Esophagus muscularis mucosa (tissue), 4 donors: ENCODE results near the gene A3GALT2. TPM values are rescaled to one million over a fixed set of nuclear protein-coding genes. Genes with fewer than 3 reads are reported as not detected.

Experiments used
- DNase-seq: peaks from one replicate; pipeline ENCODE4 v3.0.0-alpha.2; 2017; ENCODE audit errors: extremely low spot score
- H3K27ac ChIP-seq, 4 donors: fragments of 200-600 bp; sonication (generic); replicated peaks in 1 of 4; 1 replicate in 3 of 4; 2 replicates in 1 of 4; pipeline ENCODE4 v1.5.1; 2016 to 2019; ENCODE audit warnings: mild to moderate bottlenecking in 1 of 4
- H3K27me3 ChIP-seq, 4 donors: fragments of 200-600 bp; sonication (generic); one replicate each; pipeline versions ENCODE4 v1.5.1 to v1.6.0; 2016 to 2019
- H3K36me3 ChIP-seq, 4 donors: fragments of 200-600 bp; sonication (generic); one replicate each; pipeline ENCODE4 v1.5.1; 2016 to 2019
- H3K4me1 ChIP-seq, 4 donors: fragments of 200-600 bp; sonication (generic); one replicate each; pipeline ENCODE4 v1.5.1; 2016 to 2019
- H3K4me3 ChIP-seq, 4 donors: fragments of 200-600 bp; sonication (generic); 1 replicate in 2 of 4; 2 replicates in 2 of 4; pipeline ENCODE4 v1.5.1; 2016 to 2019; ENCODE audit warnings: mild to moderate bottlenecking in 4 of 4, moderate library complexity in 1 of 4
- H3K9me3 ChIP-seq, 4 donors: fragments of 200-600 bp; sonication (generic); 1 replicate in 3 of 4; 2 replicates in 1 of 4; pipeline ENCODE4 v1.5.1; 2016 to 2019
- CTCF ChIP-seq, 3 experiments: fragments of 200-600 bp in 2 of 3; fragments of 450-650 bp in 1 of 3; sonication (generic) in 2 of 3; IDR thresholded peaks; one replicate each; pipeline ENCODE4 v1.5.1; 2017 to 2019; ENCODE audit warnings: antibody characterized with exemption in 3 of 3, mild to moderate bottlenecking in 2 of 3, moderate library complexity in 1 of 3
- EP300 ChIP-seq: sonication (generic); formaldehyde crosslinking; IDR thresholded peaks from one replicate; pipeline ENCODE4 v1.6.1; 2017; ENCODE audit warnings: antibody characterized with exemption
- POLR2A ChIP-seq: fragments of 450-650 bp; IDR thresholded peaks from one replicate; pipeline ENCODE4 v1.6.1; 2017; ENCODE audit warnings: antibody characterized with exemption, moderate library complexity, mild to moderate bottlenecking, low read depth
- POLR2AphosphoS5 ChIP-seq, 2 donors: sonication (generic); formaldehyde crosslinking; IDR thresholded peaks; one replicate each; pipeline ENCODE4 v1.6.1; 2017; ENCODE audit warnings: antibody characterized with exemption in 2 of 2
- WGBS: methylation state at CpG from one replicate; pipeline ENCODE4 v1.1.5; 2018; 5-methylcytosine and 5-hydroxymethylcytosine counted together
- intact Hi-C: fragments of 100-400 bp; cut with DNase I; formaldehyde crosslinking; loops from one replicate; pipeline ENCODE4 v1.15.1; 2023
- total RNA-seq, 4 donors: library from RNA; depleted of rRNA; stranded (reverse); fragments of >200 nt; gene quantifications; one replicate each; pipeline versions ENCODE4 v1.1.0 to v1.2.1, GENCODE V29; 2016

A3GALT2 gene
- total RNA-seq, 4 donors from 2014 or later = not detected

- intact Hi-C loops = no loop called here
- Histone ChIP-seq H3K9me3 (no peaks in the 10 kb centered on the region), H3K27me3 (no peaks in the 10 kb centered on the region), H3K36me3 (peaks cover 0 to 19% (median 3%) of the 10 kb centered on the region in 4 donors), H3K4me1 (peaks cover 58 to 82% (median 79%) of the 10 kb centered on the region in 4 donors), H3K27ac (peak overlapping the region; percentile 99 to 100 (median 100)), H3K4me3 (peak overlapping the region; percentile 95 to 99 (median 97))
- TF ChIP-seq POLR2AphosphoS5 (IDR thresholded peaks at IDR 0.05) = no peak
- TF ChIP-seq EP300 = no peak
- TF ChIP-seq POLR2A = no peak
- no peak for TF ChIP-seq CTCF (IDR thresholded peaks at IDR 0.05)
- 20% methylated on average over 3 of the region's 3 CpGs for WGBS
- no peak for DNase-seq
Observed at GRCh38 chr1:33346533-33346926, 25.6 kb upstream of the A3GALT2 start.

GRCh38 chr1:33344896-33345560, 24.1 kb upstream of the A3GALT2 start:
- peak overlapping the region; percentile 99 to 100 (median 100) for H3K27ac ChIP-seq
- WGBS = 27% methylated on average over 2 of the region's 2 CpGs
- intact Hi-C loops = no loop called here
- peaks cover 73 to 86% (median 85%) of the 10 kb centered on the region in 4 donors for H3K4me1 ChIP-seq
- TF ChIP-seq POLR2AphosphoS5 (IDR thresholded peaks at IDR 0.05) (no peak), POLR2A (no peak), EP300 (no peak), CTCF (IDR thresholded peaks at IDR 0.05) (no peak)
- H3K27me3 ChIP-seq = no peaks in the 10 kb centered on the region
- peaks cover 0 to 26% (median 3%) of the 10 kb centered on the region in 4 donors for H3K36me3 ChIP-seq
- H3K9me3 ChIP-seq = no peaks in the 10 kb centered on the region
- H3K4me3 ChIP-seq = peak overlapping the region in 2 of 4 donors; percentile 95 to 97
- DNase-seq = no peak

GRCh38 chr1:33343539-33343938, 22.6 kb upstream of the A3GALT2 start:
- Histone ChIP-seq H3K27me3 (no peaks in the 10 kb centered on the region), H3K9me3 (no peaks in the 10 kb centered on the region), H3K4me1 (peaks cover 88 to 100% (median 100%) of the 10 kb centered on the region in 4 donors), H3K27ac (peak overlapping the region; percentile 99 to 100 (median 100)), H3K36me3 (peaks cover 0 to 26% (median 3%) of the 10 kb centered on the region in 4 donors), H3K4me3 (peak overlapping the region in 1 of 4 donors; percentile 20)
- no peak for DNase-seq
- intact Hi-C loops = no loop called here
- TF ChIP-seq POLR2A (no peak), POLR2AphosphoS5 (IDR thresholded peaks at IDR 0.05) (peak in 1 of 2 donors; percentile 29)
- 19% methylated on average over 5 of the region's 5 CpGs for WGBS

GRCh38 chr1:33342041-33342723, 21.3 kb upstream of the A3GALT2 start:
- Histone ChIP-seq H3K4me3 (peak overlapping the region; percentile 24 to 47 (median 29)), H3K27me3 (no peaks in the 10 kb centered on the region), H3K36me3 (peaks cover 0 to 26% (median 3%) of the 10 kb centered on the region in 4 donors), H3K4me1 (peaks cover 95 to 100% (median 100%) of the 10 kb centered on the region in 4 donors), H3K9me3 (no peaks in the 10 kb centered on the region), H3K27ac (peak overlapping the region; percentile 99 to 100 (median 100))
- whole genome bisulfite sequencing = 0% methylated on average over 3 of the region's 7 CpGs
- intact Hi-C loops = no loop called here
- DNase-seq = peak; percentile 95
- TF ChIP-seq EP300 (no peak), POLR2A (peak; percentile 22), CTCF (IDR thresholded peaks at IDR 0.05) (no peak), POLR2AphosphoS5 (IDR thresholded peaks at IDR 0.05) (peak; percentile 72 to 81)

GRCh38 chr1:33341190-33341589, 20.3 kb upstream of the A3GALT2 start:
- peak overlapping the region in 3 of 4 donors; percentile 24 to 47 (median 29) for H3K4me3 ChIP-seq
- intact Hi-C loops = no loop called here
- no peak for DNase-seq
- peaks cover 98 to 100% (median 100%) of the 10 kb centered on the region in 4 donors for H3K4me1 ChIP-seq
- peak overlapping the region; percentile 99 to 100 (median 100) for H3K27ac ChIP-seq
- H3K36me3 ChIP-seq = peaks cover 0 to 26% (median 3%) of the 10 kb centered on the region in 4 donors
- 51% methylated on average over 5 of the region's 6 CpGs for WGBS
- TF ChIP-seq POLR2A (no peak), POLR2AphosphoS5 (IDR thresholded peaks at IDR 0.05) (peak; percentile 47 to 55)
- no peaks in the 10 kb centered on the region for H3K9me3 ChIP-seq
- H3K27me3 ChIP-seq = no peaks in the 10 kb centered on the region
